GM18861 (cell line): ENCODE data around the gene ING5.
"Not testable (repeated sequence)": the region's sequence is repeated elsewhere in the genome, so short reads cannot be mapped to it uniquely, and the experiment has no call there.

Experiments used
- ATAC-seq: cut with Tn5 transposase; IDR thresholded peaks from one replicate; pipeline ENCODE4 v1.9.1; 2021; ENCODE audit not compliant: unreplicated experiment

Gene ING5

DNA sequence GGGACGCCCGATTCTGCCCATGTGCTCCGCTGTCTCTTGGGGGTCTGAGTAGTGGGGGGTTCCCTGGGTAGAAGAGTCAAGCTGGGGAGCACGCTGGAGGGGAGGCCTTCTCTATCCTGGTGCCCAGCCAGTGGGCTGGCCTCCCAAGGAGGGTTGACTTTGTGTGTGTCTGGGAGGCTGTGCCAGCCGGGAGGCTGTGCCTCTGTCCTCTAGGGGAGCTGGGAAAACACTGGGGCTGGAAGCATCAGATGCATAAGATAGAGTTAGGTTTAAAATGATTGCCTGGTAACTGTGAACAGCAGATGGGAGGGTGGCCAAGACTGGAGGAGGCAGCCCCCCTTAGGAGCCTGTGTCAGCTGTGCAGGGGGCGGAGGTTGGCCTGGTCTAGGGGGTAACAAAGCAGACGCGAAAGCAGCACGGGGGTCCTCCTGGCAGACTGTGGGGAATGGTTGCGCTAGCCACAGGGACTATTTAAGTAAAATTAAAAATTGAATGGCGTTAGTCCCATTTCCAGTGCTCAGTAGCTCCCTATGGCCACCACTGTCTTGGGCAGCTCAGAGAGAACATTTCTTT, 1.3 kb downstream of the ING5 start:
- ATAC-seq, result no peak

DNA sequence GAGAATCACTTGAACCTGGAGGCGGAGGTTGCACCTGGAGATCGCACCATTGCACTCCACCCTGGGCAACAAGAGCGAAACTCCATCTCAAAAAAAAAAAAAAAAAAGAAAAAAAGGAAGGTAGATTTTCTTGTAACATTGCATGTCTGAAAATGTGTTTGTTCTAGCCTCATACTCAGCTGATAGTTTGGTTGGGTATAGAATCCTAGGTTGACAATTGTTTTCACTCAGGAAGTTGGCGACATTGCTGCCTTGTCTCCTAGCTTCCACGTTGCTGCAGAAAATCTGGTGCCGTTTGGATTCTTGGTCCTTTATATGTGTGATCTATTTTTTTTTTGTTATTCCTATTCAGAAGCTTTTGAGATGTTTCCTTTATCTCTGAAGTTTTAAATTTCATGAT, 4.7 kb downstream of the ING5 start:
- no peak for ATAC-seq

DNA sequence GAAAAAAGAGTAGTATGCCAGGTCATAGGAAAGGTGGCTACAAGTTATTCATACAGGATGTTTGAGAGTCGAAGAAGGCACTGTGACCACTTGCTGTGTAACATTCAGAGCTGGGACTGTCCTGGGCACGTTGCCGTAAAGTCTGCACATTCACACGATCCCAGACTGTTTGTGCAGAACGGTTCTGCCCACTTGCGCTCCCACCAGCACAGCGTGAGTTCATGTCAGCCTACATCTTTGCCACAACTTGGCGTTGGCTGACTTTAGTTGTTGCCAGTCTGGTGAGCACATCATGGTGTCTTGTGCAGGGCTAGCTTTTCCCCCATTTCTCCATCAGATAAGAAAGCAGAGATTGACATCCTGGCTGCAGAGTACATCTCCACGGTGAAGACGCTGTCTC, 7.0 kb downstream of the ING5 start:
- ATAC-seq, result no peak

DNA sequence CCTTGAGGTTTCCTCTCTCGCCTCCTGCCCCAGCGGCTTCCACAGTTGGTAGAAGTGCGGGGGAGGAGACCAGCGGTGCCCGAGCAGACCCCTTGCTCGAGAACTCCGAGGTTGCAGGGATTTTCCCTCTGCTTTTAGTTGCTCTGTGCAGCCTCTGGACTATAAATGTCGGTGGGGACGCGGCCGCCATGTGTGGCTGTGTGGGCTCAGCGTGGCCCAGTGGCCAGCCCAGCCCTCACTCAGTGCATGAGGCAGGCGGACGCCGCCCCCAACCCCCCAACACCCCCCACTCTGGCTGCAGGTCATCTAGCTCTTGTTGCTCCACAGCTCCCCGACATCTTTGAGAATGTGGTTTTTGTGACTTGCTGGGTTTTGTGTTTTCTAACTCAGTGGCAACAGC, 17.3 kb downstream of the ING5 start:
- ATAC-seq, result no peak

DNA sequence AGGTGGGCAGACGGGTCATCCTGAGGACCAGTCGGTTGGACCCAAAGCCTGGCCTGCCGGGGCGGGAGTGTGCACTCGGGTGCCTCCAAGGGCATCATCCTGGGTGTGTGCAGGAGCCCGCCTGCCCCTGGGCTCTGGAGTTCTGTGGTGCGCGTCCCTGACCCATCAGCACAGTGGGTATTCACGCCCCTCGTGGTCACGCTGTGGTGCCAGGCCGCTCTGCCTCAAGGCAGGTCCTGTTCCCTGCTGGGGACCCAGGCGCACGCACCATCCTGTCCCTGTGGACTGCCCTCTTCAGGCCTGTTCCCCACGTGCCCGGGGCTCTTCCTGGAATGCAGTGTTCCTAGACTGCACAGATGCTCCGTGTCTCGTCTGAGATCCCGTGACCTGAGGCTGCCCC, 18.3 kb downstream of the ING5 start:
- ATAC-seq, result no peak

DNA sequence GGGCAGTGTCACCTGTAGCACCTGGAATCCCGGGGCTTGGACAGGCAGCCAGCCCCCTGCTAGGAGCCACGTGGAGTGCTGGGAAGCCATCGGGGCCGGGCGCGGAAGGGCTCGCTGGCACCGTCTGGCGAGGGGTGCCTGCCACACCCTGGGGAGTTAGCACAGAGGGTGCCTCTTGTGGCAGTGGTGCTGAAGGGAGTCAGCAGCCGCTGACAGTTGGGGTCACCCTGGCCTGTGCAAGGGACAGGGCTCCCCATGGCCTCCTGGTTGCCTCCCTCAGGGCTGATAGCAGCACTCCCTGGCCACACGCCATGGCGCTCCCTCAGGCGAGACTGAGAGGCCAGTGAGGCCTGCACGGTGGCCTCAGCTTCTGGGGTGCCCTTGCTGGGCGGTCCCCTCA, 18.7 kb downstream of the ING5 start:
- ATAC-seq, result no peak

DNA sequence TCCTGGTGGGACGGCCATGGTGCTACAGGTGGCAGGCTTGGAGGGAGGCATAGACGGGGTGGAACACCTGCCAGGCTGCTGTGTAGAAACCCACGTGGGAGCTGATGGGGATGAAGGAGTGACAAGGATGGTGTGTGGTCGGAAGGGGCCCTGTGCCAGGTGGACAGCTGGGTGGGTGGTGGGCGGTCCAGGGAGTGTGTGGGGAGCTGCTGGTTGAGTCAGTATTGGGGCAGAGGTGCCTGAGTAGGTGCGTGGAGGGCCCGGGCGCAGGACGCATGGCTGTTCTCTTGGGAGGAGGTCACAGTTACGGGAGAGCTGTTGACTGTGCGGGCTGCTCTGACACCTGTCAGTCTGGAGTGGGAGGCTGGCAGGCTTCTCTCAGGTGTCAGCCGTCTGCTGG, 20.0 kb downstream of the ING5 start:
- no peak for ATAC-seq

DNA sequence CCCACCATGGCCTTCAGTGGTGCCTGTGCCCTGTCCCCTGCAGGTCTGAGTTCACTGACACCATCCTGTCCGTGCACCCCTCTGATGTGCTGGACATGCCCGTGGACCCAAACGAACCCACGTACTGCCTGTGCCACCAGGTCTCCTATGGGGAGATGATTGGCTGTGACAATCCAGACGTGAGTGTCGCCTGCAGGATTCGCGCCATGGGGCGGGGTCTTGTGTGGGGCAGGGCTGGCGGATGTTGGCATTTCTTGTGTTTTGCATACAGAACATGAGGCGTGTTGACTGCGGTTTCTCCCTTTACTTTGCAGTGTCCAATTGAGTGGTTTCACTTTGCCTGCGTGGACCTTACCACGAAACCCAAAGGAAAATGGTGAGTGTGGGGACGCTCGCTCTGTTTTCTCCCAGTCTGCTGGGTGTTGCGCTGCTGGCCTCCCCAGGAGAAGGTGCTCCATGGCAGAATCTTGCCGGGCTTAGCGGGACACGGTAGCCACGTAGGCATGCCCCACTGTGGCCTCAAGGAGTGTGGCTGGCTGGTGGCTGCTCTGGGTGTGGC, 21.1 kb downstream of the ING5 start:
- ATAC-seq, result no peak

DNA sequence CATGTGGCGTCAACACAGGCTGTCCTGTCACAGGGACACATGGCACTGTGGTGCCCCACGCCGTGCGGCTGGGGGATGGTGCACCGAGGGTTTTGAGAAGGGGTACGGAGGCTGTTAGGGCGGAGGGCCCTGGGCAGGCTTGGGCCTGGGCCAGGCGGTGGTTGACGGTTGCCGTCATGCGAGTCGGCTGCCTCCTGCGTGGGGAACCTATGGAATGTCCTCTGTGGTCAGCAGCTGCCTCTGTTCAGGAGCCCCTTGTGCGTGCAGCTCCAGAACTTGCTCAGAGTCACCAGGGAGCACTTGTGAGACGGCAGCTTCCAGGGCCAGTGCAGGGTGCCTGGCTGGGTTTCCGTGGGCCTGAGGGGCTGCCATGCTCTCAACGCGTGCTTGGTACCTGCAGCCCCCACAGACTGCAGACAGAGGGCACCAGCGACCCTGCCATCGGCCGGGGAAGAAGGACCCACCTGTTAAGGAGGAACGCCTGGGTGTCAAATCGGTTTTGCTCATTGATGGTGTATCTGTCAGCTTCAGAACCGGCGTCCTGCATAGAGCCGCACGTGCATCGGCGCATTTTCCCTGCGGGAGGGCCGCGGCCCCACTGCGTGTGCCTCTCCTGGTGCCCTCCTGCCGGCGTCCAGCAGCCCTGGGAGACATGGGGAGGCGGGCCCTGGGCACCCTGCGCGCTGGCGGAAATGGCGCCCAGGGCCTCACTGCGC, 22.6 kb downstream of the ING5 start:
- ATAC-seq, result no peak

DNA sequence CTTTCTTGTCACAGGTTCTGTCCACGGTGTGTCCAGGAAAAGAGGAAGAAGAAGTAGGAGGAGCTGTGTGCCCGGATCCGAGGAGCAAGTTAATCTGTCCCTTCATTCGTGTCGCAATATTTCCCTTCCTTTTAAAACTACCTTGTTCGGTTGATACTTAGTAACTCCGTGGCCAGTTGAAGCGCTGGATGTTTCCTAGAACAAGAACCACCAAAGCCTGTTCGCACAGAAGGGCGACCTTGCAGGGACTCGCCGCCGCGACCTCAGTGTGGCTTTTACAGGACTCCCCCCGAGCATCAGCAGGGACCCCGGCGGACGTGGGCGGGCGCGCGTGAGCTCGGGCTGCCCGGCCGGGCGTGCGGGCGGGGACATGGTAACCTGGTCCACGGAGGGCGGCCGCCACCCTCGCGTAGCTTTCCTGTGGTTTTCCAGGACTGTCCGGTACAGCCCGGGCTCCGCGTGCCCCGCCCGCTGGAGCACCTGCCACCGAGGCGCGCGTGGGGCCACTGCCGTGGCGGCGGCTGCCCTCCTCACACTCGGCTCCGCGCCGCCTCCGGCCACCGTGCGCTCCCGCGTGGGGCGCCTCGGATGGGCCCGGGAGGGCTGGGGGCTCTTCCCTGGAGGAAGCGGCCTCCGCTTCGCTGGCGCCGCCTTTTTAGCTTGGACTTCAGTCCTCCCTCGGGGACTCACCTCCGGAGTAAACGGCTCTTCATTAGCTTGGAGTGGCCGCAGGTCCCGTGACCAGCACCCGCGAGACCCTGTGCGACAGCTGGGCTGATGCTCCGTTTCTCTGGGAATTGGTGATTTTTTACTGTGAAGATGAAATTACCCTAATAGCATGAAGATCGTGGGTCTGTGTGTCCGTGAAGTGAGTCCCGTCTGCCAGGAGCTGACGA, 23.4 kb downstream of the ING5 start:
- ATAC-seq, result no peak

DNA sequence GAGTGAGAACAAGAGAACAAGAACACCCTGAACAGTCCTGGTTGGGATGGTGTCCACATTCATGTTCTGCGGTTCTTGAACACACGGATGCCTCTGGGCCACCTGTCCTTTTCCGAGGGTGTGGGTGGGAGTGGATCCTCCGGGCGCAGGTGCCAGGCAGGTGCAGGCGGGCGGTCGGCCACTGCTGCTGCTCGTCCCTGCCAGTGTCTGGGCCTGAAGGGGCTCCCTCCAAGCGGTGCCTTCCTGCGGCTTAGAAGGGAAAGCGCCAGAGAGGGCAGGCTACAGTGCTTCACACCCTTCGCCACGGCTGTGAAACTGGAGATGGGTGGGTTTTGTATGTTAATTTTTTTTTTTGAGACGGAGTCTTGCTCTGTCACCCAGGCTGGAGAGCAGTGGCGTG, 24.6 kb downstream of the ING5 start:
- no peak for ATAC-seq

DNA sequence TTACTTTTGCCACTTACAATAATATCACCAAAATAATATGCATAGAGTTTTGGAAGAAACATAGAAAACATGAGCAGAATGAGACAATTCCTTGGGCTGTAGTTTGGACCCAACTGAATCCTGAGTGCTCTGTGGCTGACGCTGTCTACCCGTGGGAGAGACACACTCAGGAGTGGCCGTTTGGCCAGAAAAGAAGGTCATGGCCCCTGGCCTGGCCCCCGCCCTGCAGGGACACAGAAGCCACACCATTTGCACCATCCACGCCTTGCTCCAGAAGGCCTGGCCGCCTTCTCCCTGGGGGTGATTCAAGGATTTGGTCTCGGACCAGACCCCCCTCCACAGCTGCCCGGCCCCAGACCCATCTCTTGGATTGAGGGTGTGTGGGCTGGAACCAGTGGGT, 26.2 kb downstream of the ING5 start:
- ATAC-seq, result no peak

DNA sequence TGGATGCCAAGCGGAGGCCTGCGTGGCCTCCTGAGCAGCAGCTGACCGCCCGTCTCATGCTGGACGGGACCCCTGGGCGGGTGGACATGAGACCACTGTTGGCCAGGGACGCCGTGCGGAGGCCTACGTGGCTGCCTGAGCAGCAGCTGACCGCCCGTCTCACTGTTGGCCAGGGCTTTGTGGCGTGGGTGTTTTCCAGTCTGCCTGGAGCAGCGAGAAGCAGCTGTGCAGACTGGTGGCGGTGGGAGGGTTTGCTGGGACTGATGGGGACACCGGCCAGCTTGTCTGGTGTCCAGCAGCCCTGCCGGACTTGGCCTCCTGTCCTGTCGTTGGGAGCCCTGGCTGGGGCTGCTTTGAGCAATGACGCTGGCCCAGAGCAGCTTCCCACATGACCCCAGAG, 26.8 kb downstream of the ING5 start:
- ATAC-seq, result no peak

DNA sequence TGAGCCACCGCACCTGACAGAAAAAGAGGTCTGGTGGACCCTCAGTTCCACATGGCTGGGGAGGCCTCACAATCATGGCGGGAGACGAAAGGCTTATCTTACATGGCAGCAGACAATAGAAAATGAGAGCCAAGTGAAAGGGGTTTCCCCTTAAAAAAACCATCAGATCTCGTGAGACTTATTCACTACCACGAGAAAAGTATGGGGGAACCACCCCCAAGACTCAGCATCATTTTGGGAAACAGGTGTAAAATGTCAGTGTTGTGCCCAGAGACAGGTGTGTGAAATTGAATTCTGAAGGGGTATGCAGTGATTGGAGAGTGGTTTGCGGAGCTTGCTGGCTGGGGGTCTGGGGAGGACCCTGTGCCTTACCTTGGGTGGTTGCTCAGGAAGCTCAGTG, 28.0 kb downstream of the ING5 start:
- ATAC-seq, result no peak

DNA sequence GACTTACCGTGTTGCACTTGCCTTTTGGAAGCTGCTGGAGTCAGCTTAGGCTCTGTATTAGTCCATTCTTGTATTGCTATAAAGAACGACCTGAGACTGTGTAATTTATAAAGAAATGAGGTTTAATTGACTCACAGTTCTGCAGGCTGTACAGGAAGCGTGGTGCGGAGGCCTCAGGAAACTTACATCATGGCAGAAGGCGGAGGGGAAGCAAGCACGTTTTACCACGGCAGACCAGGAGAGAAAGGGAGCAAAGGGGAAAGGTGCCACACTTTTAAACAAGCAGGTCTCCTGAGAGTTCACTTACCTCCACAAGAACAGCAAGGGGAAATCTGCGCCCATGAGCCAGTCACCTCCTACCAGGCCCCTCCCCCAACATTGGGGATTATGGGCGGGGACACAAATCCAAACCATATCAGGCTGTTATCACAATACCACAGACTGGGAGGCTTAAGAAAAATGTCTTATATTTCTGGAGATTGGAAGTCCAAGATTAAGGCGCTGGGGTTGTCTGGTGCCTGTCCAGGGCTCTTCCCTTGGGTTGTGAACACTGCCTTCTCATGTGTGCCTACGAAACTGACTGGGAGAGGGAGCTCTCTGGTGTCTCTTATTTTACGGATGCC, 28.9 kb downstream of the ING5 start:
- ATAC-seq, result no peak

DNA sequence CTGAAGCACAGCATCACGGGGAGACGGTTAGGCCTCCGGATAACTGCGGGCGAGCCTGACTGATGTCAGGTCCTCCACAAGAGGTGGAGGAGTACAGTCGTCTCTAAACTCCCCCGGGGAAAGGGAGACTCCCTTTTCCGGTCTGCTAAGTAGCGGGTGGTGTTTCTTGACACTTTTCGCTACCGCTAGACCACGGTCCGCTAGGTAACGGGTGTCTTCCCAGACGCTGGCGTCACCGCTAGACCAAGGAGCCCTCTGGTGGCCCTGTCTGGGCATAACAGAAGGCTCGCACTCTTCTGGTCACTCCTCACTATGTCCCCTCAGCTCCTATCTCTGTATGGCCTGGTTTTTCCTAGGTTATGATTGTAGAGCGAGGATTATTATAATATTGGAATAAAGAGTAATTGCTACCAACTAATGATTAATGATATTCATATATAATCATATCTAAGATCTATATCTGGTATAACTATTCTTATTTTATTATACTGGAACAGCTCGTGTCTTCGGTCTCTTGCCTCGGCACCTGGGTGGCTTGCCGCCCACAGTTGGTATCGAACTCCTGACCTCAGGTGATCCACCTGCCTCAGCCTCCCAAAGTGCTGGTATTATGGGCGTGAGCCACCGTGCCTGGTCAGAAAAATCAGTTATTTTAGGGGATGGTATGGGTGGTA, 30.8 kb downstream of the ING5 start:
- not testable (repeated sequence) for ATAC-seq

DNA sequence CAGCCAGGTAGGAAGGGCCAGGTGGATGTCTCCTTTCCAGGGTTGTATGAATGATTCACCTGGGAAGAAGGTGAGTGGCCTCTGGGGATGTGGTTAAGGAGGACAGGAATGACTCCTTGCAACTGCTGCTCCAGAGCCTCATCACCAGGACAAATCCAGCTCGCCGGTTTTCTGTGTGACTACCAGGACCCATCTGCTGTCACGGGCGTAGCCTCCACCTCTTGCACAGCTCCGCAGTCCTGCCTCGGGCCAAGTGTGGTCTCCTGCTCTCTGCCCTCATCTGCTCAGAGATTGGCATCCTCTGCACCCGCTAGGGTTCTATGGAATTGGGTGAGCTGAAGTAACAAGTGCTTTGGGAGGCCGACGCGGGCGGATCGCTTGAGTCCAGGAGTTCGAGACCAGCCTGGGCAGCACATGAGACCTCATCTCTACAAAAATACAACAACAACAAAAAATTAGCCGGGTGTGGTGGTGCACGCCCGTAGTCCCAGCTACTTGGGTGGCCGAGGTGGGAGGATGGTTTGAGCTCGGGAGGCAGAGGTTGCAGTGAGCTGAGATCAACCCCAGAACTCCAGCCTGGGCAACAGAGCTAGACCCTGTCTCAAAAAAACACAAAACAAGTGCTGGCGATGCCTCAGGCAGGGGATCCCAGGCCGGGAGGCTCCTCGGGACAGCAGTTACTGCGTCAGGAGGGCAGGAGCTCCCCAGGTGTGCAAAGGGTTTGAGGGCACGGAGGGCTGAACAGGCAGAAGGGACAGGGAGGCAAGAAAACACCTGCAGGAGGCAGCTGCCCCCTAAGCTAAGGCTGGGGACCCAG, 31.8 kb downstream of the ING5 start:
- ATAC-seq, result no peak

DNA sequence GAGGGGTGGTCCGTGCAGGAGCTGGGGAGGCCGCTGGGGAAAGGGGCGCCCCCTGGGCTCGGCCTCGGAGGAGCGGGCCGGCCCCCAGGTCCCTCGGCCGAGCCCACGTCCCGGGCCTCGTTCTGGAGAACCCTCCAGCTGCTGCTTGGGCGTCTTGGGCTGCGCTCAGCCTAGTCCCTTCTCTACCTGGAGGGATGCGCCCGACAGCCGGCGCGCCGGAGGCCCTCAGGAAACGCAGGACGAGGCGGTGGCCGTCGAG, 32.3 kb downstream of the ING5 start:
- ATAC-seq, result no peak

DNA sequence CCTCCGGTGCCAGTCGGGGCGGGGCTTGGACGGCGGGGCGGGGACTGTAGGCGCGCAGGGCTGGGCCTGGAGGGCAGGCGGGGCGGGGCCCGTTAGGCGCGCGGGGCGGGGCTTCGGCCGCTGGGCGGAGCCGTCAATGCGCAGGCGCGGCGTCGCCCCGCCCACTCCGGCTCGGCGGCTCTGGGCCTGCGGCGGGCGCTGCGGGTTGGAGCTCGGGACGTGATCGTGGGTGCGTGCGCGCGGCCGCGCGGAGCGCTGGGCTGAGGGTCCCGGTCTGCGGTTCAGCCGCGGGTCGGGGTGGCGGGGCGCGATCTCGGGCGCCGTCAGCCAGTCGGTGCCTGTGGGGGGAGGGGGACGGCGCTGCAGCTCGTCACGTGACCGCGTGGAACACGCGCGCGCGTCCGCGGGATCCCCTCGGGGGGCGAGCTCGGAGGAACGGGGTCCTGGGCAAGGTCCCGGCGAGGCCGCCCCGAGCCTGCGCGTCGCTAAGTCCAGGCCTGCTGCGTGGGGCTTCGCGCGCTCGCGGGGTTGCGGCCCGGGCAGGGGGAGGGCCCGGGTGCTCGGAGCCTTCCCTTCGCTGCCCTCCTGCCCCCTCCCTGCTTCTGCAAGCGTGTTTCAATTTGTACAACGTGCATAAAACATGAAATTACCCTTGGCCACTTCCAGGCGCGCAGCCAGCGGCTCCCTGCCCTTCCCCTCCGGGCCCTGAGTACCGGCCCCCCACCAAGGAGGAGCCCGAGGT, 32.8 kb downstream of the ING5 start, which contains the start of gene D2HGDH:
Gene D2HGDH (plus strand): TSS at position 164 of the 742 bp plus-strand sequence. CDS start 595 bp downstream, outside the sequence.
- peak; percentile 62 for ATAC-seq
